LNCAP (cell line): ENCODE measurements around the gene HDHD3.

Experiments
- TF ChIP-seq, protein P1 (sequence below): fragments of 450-650 bp; IDR thresholded peaks from 2 replicates; pipeline ENCODE4 v1.5.1; 2017; ENCODE audit warnings: mild to moderate bottlenecking

Gene HDHD3

DNA sequence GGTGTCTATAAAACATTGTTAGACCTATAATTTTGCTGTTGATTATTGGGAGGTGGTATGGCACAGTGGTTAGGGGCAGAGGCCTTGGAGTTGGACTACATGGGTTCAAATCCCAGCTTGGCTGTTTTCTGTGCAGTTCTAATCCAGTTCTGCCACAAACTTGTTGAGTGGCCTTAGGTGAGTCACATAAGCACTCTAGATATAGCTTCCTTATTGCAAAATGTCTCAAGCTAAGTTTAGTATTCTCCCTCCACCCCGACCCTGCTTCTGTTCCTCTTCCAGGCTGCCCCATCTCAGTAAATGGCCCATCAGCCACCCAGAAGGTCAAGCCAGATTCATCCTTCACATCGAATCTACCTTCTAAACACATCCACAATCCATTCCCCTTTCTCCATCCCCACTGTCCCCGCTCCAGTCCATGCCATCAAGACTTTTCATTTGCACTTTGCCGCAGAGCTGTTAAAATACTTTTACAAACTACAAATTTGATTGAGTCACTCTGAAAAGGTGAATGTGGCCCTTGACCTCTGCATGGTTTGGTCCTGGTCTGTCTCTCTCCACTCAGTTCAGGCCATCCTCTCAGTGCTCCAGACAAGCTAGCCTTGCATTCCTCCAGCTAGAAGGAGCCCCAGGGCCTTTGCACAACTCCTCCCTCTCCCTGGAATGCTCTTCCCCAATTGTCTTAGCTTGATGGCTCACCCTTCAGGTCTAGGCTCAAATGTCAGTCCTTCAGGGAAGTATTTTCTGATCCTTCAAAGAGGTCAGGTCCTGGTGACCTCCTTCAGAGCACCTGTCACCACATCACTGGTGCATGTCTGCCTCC lies 10.0 kb upstream of the HDHD3 start:
- TF ChIP-seq, protein P1, sequence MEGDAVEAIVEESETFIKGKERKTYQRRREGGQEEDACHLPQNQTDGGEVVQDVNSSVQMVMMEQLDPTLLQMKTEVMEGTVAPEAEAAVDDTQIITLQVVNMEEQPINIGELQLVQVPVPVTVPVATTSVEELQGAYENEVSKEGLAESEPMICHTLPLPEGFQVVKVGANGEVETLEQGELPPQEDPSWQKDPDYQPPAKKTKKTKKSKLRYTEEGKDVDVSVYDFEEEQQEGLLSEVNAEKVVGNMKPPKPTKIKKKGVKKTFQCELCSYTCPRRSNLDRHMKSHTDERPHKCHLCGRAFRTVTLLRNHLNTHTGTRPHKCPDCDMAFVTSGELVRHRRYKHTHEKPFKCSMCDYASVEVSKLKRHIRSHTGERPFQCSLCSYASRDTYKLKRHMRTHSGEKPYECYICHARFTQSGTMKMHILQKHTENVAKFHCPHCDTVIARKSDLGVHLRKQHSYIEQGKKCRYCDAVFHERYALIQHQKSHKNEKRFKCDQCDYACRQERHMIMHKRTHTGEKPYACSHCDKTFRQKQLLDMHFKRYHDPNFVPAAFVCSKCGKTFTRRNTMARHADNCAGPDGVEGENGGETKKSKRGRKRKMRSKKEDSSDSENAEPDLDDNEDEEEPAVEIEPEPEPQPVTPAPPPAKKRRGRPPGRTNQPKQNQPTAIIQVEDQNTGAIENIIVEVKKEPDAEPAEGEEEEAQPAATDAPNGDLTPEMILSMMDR, result no peak

GRCh38 chr9:113381909-113382411 lies 5.2 kb upstream of the HDHD3 start:
- TF ChIP-seq, protein P1, result no peak

GRCh38 chr9:113380869-113381378 lies 4.1 kb upstream of the HDHD3 start:
- TF ChIP-seq, protein P1, result no peak

- TF ChIP-seq, protein P1, result no peak
Measured at GRCh38 chr9:113375057-113376023, 1.4 kb downstream of the HDHD3 start.

GRCh38 chr9:113373676-113374392 lies 3.0 kb downstream of the HDHD3 start:
- TF ChIP-seq, protein P1, result no peak

- TF ChIP-seq, protein P1, result no peak
Measured at GRCh38 chr9:113373256-113373655, 3.5 kb downstream of the HDHD3 start.

- TF ChIP-seq, protein P1, result no peak
Measured at GRCh38 chr9:113372059-113372458, 4.7 kb downstream of the HDHD3 start.
